Rectal smooth muscle tissue (tissue), 1 donor: Measurements from ENCODE around the gene WNT3A.

ENCODE experiments used
- H3K27ac ChIP-seq: one replicate; pipeline ENCODE4 v1.7.0; 2013; ENCODE audit warnings: low read depth, low read length, inconsistent platforms
- H3K27me3 ChIP-seq: one replicate; pipeline ENCODE4 v1.7.0; 2013; ENCODE audit warnings: low read length; ENCODE audit not compliant: control insufficient read depth, insufficient read depth
- H3K36me3 ChIP-seq: one replicate; pipeline ENCODE4 v1.7.0; 2013; ENCODE audit warnings: low read length; ENCODE audit not compliant: control insufficient read depth, insufficient read depth
- H3K4me1 ChIP-seq: one replicate; pipeline ENCODE4 v1.7.0; 2013; ENCODE audit warnings: low read length; ENCODE audit not compliant: control insufficient read depth, insufficient read depth
- H3K4me3 ChIP-seq: one replicate; pipeline ENCODE4 v1.7.0; 2013; ENCODE audit warnings: low read length
- H3K9ac ChIP-seq: one replicate; pipeline ENCODE4 v1.7.0; 2013; ENCODE audit warnings: low read length

Gene WNT3A

GRCh38 chr1:228009828-228010775, 3.3 kb downstream of the WNT3A start:
- H3K4me1 ChIP-seq = no peaks in the 10 kb centered on the region
- H3K9ac ChIP-seq = no peak overlapping the region
- H3K27ac ChIP-seq = no peak overlapping the region
- H3K36me3 ChIP-seq = no peaks in the 10 kb centered on the region
- H3K27me3 ChIP-seq = peaks cover 26% of the 10 kb centered on the region
- no peak overlapping the region for H3K4me3 ChIP-seq

DNA sequence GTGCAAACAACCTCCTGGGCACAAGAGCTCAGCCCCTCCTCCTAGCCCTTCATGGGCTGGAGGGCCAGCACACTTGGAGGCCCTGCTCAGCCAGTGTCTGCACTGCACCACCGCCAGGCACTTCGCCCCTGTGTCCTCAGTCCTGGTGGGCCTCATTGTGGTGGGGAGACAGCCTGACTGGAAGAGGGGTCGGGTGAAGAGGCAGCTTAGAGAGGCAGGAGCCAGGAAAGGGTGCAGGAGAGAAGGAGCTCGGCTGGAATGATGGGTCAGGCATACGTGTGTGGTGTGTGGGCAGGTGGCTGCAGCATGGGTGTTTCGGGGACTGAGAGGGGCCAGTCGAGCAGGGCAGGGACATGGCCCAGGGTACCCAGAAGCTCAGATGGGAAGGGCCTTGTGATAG, 4.1 kb downstream of the WNT3A start:
- Histone ChIP-seq H3K36me3 (no peaks in the 10 kb centered on the region), H3K4me3 (no peak overlapping the region), H3K27me3 (peaks cover 26% of the 10 kb centered on the region), H3K27ac (no peak overlapping the region), H3K4me1 (no peaks in the 10 kb centered on the region), H3K9ac (no peak overlapping the region)

GRCh38 chr1:228011721-228012311, 5.0 kb downstream of the WNT3A start:
- H3K9ac ChIP-seq = no peak overlapping the region
- H3K27ac ChIP-seq = no peak overlapping the region
- no peaks in the 10 kb centered on the region for H3K4me1 ChIP-seq
- no peaks in the 10 kb centered on the region for H3K36me3 ChIP-seq
- H3K27me3 ChIP-seq = peaks cover 20% of the 10 kb centered on the region
- no peak overlapping the region for H3K4me3 ChIP-seq

GRCh38 chr1:228012555-228012954, 5.8 kb downstream of the WNT3A start:
- Histone ChIP-seq H3K9ac (no peak overlapping the region), H3K27me3 (peaks cover 17% of the 10 kb centered on the region), H3K27ac (no peak overlapping the region), H3K36me3 (no peaks in the 10 kb centered on the region), H3K4me1 (no peaks in the 10 kb centered on the region), H3K4me3 (no peak overlapping the region)

- H3K4me1 ChIP-seq = no peaks in the 10 kb centered on the region
- no peak overlapping the region for H3K9ac ChIP-seq
- no peak overlapping the region for H3K4me3 ChIP-seq
- H3K36me3 ChIP-seq = no peaks in the 10 kb centered on the region
- H3K27ac ChIP-seq = no peak overlapping the region
- peaks cover 12% of the 10 kb centered on the region for H3K27me3 ChIP-seq
Measured at GRCh38 chr1:228013131-228013934, 6.5 kb downstream of the WNT3A start.

DNA sequence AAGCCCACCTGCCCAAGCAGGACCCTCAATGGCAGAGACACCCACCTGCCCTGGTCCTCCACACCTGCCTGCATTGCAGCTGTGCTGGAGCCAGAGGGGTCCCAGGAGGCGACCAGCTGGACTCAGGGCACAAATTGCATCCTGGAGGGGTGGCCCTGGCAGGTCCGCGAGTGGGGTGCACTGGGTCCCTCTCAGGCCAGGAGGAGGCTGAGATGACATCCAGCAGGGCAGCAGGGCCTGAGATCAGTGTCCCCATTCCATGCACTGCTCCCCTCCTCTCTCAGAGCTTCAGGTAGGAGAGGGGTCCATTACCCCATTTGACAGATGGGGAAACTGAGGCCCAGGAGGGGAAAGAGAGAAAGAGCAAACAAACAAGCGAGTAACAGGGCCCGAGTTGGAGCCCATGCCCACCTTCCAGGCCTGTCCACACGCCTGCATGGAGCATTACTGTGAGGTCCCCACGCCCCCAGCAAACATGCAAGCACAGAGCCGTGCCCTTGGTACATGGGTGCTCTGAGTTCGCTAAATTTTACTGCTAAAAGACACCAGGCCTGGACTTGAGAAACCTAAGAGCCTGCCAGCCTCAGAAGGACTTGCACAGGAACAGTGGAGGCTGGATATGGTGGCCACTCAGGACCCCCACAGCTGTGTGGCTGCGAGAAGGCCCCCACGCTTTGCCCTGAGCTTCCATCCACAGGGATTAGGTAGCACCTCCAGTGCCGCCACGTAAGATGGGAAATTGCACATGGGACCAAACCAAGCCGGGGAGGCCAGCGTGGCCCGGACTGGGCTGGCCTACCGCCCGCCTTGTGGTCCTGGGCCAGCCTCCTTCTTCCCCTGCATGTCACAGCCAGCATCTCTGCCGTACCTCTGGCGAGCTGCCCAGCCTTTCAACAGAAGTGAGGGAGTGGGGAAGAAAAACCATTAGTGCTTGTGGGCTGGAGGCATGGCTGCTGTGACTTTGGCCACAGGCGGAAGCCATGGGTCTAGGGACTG, 7.4 kb downstream of the WNT3A start:
- Histone ChIP-seq H3K4me1 (no peaks in the 10 kb centered on the region), H3K4me3 (no peak overlapping the region), H3K27ac (no peak overlapping the region), H3K27me3 (peaks cover 6% of the 10 kb centered on the region), H3K9ac (no peak overlapping the region), H3K36me3 (no peaks in the 10 kb centered on the region)

- Histone ChIP-seq H3K9ac (no peak overlapping the region), H3K36me3 (no peaks in the 10 kb centered on the region), H3K27ac (no peak overlapping the region), H3K27me3 (peaks cover under 1% of the 10 kb centered on the region), H3K4me3 (no peak overlapping the region), H3K4me1 (no peaks in the 10 kb centered on the region)
Measured at GRCh38 chr1:228015276-228016180, 8.7 kb downstream of the WNT3A start.

- H3K9ac ChIP-seq = no peak overlapping the region
- no peak overlapping the region for H3K4me3 ChIP-seq
- no peaks in the 10 kb centered on the region for H3K4me1 ChIP-seq
- no peaks in the 10 kb centered on the region for H3K27me3 ChIP-seq
- H3K36me3 ChIP-seq = no peaks in the 10 kb centered on the region
- H3K27ac ChIP-seq = no peak overlapping the region
Measured at GRCh38 chr1:228016181-228016510, 9.3 kb downstream of the WNT3A start.

- no peak overlapping the region for H3K9ac ChIP-seq
- no peaks in the 10 kb centered on the region for H3K36me3 ChIP-seq
- H3K4me1 ChIP-seq = no peaks in the 10 kb centered on the region
- H3K27me3 ChIP-seq = no peaks in the 10 kb centered on the region
- no peak overlapping the region for H3K4me3 ChIP-seq
- no peak overlapping the region for H3K27ac ChIP-seq
Measured at GRCh38 chr1:228016653-228017355, 10.0 kb downstream of the WNT3A start.

DNA sequence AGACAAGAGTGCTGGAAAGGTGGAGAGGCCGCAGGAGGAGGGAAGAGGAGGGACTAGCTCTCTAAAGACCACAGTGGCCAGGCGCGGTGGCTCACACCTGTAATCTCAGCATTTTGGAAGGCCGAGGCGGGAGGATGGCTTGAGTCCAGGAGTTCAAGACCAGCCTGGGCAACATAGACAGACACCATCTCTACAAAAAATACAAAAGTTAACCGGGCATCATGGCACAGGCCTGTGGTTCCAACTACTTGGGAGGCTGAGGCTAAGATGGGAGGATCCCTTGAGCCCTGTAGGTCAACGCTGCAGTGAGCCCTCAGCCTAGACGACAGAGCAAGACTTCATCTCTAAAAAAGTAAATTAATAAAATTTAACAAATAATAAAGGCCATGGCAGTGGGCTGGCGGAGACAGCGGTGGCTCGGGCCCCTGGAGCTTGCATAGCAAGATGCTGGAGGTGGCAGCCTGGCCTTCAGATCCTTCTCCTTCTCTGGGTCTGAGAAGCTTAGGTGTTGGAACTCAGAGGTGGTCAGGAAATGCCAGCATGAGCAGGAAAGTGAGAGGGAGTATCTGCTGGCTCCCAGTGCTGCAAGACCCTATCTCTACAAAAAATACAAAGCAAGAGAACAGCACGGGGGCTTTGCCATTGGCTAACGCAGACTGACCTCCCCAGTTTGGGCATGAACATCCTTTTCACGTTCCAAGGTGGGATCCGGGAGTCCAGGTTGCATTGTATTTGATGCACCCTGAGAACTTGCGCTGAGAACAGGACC, 10.7 kb downstream of the WNT3A start:
- Histone ChIP-seq H3K27ac (no peak overlapping the region), H3K9ac (no peak overlapping the region), H3K27me3 (no peaks in the 10 kb centered on the region), H3K36me3 (no peaks in the 10 kb centered on the region), H3K4me1 (no peaks in the 10 kb centered on the region), H3K4me3 (no peak overlapping the region)
